Skeletal muscle tissue (tissue), 4 donors: Measurements from ENCODE around the gene PALB2. TPM values are rescaled to one million over a fixed set of nuclear protein-coding genes. Genes with fewer than 3 reads are reported as not detected.

Experiments used
- H3K27ac ChIP-seq: one replicate; pipeline ENCODE4 v1.7.0; 2013; ENCODE audit warnings: mild to moderate bottlenecking, low read depth, low read length, inconsistent platforms
- H3K27me3 ChIP-seq, 3 donors: one replicate each; pipeline ENCODE4 v1.7.0; 2013; ENCODE audit warnings: low read length in 3 of 3; ENCODE audit not compliant: control insufficient read depth in 3 of 3, insufficient read depth in 3 of 3
- H3K36me3 ChIP-seq, 3 donors: one replicate each; pipeline ENCODE4 v1.7.0; 2013; ENCODE audit warnings: low read length in 3 of 3; ENCODE audit not compliant: control insufficient read depth in 3 of 3, insufficient read depth in 3 of 3
- H3K4me1 ChIP-seq, 3 donors: one replicate each; pipeline ENCODE4 v1.7.0; 2013; ENCODE audit warnings: low read length in 3 of 3, mild to moderate bottlenecking in 3 of 3; ENCODE audit not compliant: control insufficient read depth in 3 of 3, insufficient read depth in 3 of 3
- H3K4me3 ChIP-seq, 3 donors: one replicate each; pipeline ENCODE4 v1.7.0; 2013; ENCODE audit warnings: low read length in 3 of 3
- H3K9ac ChIP-seq, 3 donors: one replicate each; pipeline ENCODE4 v1.7.0; 2013; ENCODE audit warnings: low read length in 3 of 3, mild to moderate bottlenecking in 3 of 3, moderate library complexity in 2 of 3, low read depth in 1 of 3
- H3K9me3 ChIP-seq, 3 donors: one replicate each; pipeline ENCODE4 v1.7.0; 2013; ENCODE audit warnings: low read length in 3 of 3; ENCODE audit not compliant: control insufficient read depth in 3 of 3
- total RNA-seq: library from RNA; depleted of rRNA; stranded (reverse); fragments of >200 nt; gene quantifications from one replicate; pipeline ENCODE4 v1.2.3, GENCODE V29; 2014
- donor health status: Osteomylitis.

PALB2 gene
- 14.1 TPM for total RNA-seq

GRCh38 chr16:23640931-23641765 lies at the start of gene PALB2, which contains the start of gene DCTN5:
PALB2 (minus strand) TSS chr16:23641310; CDS start chr16:23641157, 153 bp downstream.
DCTN5 (plus strand) TSS chr16:23641466; CDS start chr16:23641543, 77 bp downstream.
- Histone ChIP-seq H3K4me1 (peaks cover 10 to 27% (median 18%) of the 10 kb centered on the region in 3 donors), H3K4me3 (peak within 1 kb of the TSS; percentile 98 to 100 (median 100)), H3K9ac (peak within 1 kb of the TSS; percentile 89 to 98 (median 96)), H3K9me3 (no peaks in the 10 kb centered on the region), H3K36me3 (peaks cover 14 to 16% (median 14%) of the 10 kb centered on the region in 3 donors), H3K27ac (peak within 1 kb of the TSS; percentile 87), H3K27me3 (no peaks in the 10 kb centered on the region)

DNA sequence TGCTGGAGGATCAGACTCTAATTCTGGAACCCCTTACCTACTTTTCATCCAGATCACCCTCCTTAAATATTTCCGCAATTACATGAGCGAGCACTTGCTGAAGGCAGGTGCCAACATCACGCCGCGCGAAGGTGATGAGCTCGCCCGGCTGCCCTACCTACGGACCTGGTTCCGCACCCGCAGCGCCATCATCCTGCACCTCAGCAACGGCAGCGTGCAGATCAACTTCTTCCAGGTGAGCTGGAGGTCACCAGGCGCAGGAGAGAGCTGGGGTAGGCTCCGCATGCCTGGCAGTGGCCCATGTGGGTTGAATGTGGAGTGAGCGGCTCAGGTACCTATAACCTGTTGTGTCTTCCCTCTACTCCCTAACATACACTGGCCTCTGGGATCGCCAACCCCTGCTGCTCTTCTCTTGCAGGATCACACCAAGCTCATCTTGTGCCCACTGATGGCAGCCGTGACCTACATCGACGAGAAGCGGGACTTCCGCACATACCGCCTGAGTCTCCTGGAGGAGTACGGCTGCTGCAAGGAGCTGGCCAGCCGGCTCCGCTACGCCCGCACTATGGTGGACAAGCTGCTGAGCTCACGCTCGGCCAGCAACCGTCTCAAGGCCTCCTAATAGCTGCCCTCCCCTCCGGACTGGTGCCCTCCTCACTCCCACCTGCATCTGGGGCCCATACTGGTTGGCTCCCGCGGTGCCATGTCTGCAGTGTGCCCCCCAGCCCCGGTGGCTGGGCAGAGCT lies 48.5 kb upstream of the PALB2 start:
- H3K4me1 ChIP-seq = peaks cover 6 to 15% (median 11%) of the 10 kb centered on the region in 3 donors
- no peak overlapping the region for H3K27ac ChIP-seq
- H3K9ac ChIP-seq = no peak overlapping the region
- H3K9me3 ChIP-seq = no peaks in the 10 kb centered on the region
- H3K27me3 ChIP-seq = no peaks in the 10 kb centered on the region
- no peak overlapping the region for H3K4me3 ChIP-seq
- peaks cover 38 to 46% (median 42%) of the 10 kb centered on the region in 3 donors for H3K36me3 ChIP-seq

DNA sequence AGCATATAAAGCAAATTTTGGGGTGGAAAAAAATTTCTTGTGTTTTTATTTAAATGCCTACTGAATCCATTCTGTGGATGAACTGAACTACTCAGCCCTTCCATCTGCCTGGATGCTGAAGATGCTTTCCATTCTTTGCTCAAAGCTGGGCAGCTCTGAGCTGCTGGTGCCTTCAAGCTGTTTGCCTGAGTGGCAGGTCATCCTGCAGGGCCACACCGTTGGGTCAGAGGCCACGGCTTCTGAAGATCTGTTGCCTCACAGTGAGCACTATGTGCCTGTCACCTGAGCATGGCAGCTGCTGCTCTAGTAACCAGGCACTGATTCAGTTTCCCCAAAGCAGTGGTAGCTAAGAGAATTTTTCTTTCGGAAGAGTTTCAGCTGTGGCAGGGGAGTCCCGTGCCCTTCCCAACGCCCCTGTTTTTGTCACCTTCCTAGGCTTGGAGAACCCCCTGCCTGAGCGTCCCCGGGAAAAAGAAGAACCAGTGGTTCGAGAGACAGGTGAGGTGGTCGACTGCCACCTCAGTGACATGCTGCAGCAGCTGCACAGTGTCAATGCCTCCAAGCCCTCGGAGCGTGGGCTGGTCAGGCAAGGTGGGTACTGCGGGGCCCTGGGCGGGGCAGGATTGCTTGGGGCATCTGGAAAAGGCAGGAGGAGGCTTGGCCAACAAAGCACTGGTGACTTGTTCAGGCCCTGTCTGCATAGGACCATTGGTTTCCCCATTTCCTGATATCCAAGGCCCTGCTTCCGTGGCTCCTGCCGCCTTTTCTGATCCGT lies 46.1 kb upstream of the PALB2 start:
- no peak overlapping the region for H3K27ac ChIP-seq
- no peaks in the 10 kb centered on the region for H3K9me3 ChIP-seq
- H3K4me1 ChIP-seq = peaks cover 2 to 10% (median 3%) of the 10 kb centered on the region in 3 donors
- peaks cover 48 to 56% (median 53%) of the 10 kb centered on the region in 3 donors for H3K36me3 ChIP-seq
- no peak overlapping the region for H3K4me3 ChIP-seq
- H3K27me3 ChIP-seq = no peaks in the 10 kb centered on the region
- H3K9ac ChIP-seq = no peak overlapping the region

GRCh38 chr16:23683487-23683886 lies 42.4 kb upstream of the PALB2 start:
- Histone ChIP-seq H3K4me3 (no peak overlapping the region), H3K36me3 (peaks cover 36 to 47% (median 42%) of the 10 kb centered on the region in 3 donors), H3K27ac (no peak overlapping the region), H3K9ac (no peak overlapping the region), H3K27me3 (no peaks in the 10 kb centered on the region), H3K9me3 (no peaks in the 10 kb centered on the region), H3K4me1 (peaks cover 8 to 9% (median 8%) of the 10 kb centered on the region in 3 donors)

DNA sequence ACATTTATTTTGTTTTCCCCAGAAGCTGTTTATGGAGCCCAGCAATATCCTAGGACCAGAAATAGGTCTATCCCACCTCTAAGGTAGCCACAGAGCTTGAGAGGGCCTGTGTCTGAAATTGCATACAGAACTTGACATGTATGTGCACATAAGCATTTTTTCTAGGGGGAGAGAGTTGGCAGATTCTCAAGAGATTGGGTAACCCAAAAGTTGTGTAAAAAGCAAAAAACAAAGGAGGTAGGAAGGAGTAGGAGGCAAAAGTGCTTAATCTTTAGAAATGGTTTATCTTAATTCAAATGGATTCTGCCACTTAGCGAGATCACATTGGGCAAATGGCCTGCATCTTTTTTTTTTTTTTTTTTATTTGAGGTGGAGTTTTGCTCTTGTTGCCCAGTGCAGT lies 41.1 kb upstream of the PALB2 start:
- Histone ChIP-seq H3K27ac (no peak overlapping the region), H3K27me3 (no peaks in the 10 kb centered on the region), H3K4me1 (peaks cover 13 to 16% (median 14%) of the 10 kb centered on the region in 3 donors), H3K9ac (no peak overlapping the region), H3K36me3 (peaks cover 24 to 35% (median 29%) of the 10 kb centered on the region in 3 donors), H3K9me3 (no peaks in the 10 kb centered on the region), H3K4me3 (no peak overlapping the region)

- H3K4me1 ChIP-seq = peaks cover 13 to 16% (median 14%) of the 10 kb centered on the region in 3 donors
- no peak overlapping the region for H3K27ac ChIP-seq
- no peak overlapping the region for H3K9ac ChIP-seq
- peaks cover 19 to 25% (median 25%) of the 10 kb centered on the region in 3 donors for H3K36me3 ChIP-seq
- H3K9me3 ChIP-seq = no peaks in the 10 kb centered on the region
- no peak overlapping the region for H3K4me3 ChIP-seq
- H3K27me3 ChIP-seq = no peaks in the 10 kb centered on the region
Observed at GRCh38 chr16:23679986-23680336, 38.9 kb upstream of the PALB2 start.

DNA sequence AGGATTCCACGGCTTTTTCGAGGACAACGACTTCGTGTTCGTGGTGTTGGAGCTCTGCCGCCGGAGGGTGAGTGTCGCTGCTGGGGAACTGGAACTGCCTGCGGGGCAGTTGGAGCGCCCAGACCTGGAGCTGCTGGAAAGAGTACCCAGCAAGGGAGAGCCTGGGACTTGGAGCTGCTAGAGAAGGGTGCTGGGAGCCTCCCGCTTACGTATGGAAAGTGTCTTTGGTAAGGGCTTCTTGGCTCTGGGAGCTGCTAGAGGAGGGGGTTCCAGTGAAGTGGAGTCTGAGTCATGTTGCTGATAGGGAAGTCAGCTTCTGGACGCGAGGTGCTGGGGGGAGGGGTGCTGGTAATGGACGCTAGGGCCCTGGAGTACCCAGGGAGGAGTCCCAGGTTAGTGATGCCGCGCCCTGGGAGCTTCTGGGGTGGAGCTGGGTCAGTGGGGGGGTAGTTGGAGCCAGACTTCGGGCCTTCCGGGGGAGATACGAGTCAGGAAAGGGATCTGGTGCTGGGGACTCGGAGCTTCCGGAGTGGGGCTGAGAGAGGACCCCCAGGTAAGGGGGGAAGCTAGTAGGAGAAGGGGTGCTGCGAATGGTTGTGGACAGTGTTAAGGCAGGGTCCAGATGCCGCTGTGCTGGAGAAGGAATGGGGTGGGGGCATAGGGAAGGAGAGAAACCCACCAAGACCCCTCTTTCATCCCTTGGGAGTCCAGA lies 38.3 kb upstream of the PALB2 start:
- no peaks in the 10 kb centered on the region for H3K9me3 ChIP-seq
- H3K27me3 ChIP-seq = no peaks in the 10 kb centered on the region
- peaks cover 13 to 16% (median 14%) of the 10 kb centered on the region in 3 donors for H3K4me1 ChIP-seq
- peaks cover 19 to 25% (median 24%) of the 10 kb centered on the region in 3 donors for H3K36me3 ChIP-seq
- no peak overlapping the region for H3K27ac ChIP-seq
- H3K4me3 ChIP-seq = peak overlapping the region in 2 of 3 donors; percentile 65 to 73
- peak overlapping the region in 2 of 3 donors; percentile 56 to 73 for H3K9ac ChIP-seq

DNA sequence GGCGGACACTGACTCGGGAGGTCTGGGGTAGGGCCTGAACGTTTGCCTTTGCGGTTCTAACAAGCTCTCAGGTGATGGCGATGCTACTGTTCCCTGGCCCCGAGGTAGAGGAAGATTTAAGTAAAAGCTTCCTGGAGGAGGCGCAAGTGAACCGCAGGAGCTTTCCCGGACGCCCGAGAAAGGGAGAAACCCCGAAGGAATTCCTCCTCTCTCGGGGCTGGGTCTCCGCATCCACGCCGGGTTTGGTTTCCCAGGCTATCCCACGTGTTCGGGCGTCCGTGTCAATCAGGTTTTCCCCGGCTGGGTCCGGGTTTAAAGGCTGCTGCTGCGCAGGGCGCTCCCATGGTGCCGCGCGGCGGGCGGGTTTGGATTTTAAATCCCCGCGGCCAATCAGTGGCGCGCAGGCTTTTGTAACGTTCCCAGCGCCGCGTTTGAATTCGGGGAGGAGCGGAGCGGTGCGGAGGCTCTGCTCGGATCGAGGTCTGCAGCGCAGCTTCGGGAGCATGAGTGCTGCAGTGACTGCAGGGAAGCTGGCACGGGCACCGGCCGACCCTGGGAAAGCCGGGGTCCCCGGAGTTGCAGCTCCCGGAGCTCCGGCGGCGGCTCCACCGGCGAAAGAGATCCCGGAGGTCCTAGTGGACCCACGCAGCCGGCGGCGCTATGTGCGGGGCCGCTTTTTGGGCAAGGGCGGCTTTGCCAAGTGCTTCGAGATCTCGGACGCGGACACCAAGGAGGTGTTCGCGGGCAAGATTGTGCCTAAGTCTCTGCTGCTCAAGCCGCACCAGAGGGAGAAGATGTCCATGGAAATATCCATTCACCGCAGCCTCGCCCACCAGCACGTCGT lies 37.5 kb upstream of the PALB2 start, which contains the start of gene PLK1:
TSS of gene PLK1 (plus strand) at position 460 of the 844 bp plus-strand sequence. CDS start at position 504, 44 bp downstream.
- no peaks in the 10 kb centered on the region for H3K9me3 ChIP-seq
- H3K36me3 ChIP-seq = peaks cover 14 to 26% (median 21%) of the 10 kb centered on the region in 3 donors
- peak within 1 kb of the TSS; percentile 56 to 77 (median 73) for H3K9ac ChIP-seq
- H3K27ac ChIP-seq = no peak within 1 kb of the TSS
- no peaks in the 10 kb centered on the region for H3K27me3 ChIP-seq
- H3K4me1 ChIP-seq = peaks cover 13 to 16% (median 14%) of the 10 kb centered on the region in 3 donors
- peak within 1 kb of the TSS; percentile 65 to 73 (median 73) for H3K4me3 ChIP-seq
